Hepatocyte (in vitro differentiated cells): ENCODE results near the gene PDCD4.

Experiments used
- EZH2 ChIP-seq: fragments of 200-600 bp; sonication (generic); IDR thresholded peaks from 2 replicates; pipeline ENCODE4 v1.6.1; 2016; ENCODE audit warnings: antibody characterized with exemption, mild to moderate bottlenecking, borderline replicate concordance
- TF ChIP-seq, protein P1 (sequence below): fragments of 200-600 bp; sonication (generic); IDR thresholded peaks from 2 replicates; pipeline ENCODE4 v1.5.1; 2016; ENCODE audit warnings: antibody characterized with exemption, mild to moderate bottlenecking; ENCODE audit not compliant: poor library complexity

DNA sequence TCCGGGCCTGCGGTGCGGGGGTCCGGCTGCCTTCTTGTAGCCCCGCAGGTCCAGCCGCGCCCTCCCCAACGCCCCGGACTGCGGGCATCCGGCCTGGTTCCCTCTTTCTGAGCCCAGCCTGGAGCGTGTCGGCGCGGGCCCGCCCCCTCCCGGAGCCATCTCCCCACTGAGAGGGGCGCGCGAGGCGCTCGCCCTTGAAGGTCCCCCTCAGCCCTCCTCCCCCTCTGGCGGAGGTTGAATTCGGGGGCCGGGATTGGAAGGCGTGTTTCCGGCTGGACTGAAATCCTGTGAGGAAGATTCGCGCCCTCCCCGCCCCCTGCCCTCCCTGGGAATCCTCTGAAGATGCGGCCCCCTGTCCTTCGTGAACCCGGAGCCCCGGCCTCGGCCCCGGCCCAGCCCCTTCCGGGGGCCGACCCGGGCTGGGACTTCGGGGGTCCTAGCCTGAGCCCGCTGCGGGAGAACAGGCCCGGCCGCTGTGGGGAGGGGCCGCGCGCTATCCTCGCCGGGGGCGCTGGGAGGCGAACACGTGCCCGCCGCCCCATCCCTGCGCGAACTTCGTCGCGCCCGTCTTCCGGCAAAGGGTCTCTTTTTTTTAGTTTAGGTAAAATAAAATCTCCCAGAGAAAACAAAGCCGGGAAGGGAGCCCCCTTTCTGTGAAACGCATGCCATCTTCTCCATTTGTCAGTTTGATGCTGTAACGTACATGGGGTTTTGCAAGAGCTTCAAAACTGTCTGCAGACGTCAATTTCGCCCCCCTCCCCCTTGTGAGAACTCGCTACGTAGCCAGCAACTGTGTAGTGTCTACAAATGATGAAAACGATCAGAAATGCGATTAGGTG is 636 bp downstream of the PDCD4 start:
- no peak for TF ChIP-seq EZH2
- TF ChIP-seq, protein P1, sequence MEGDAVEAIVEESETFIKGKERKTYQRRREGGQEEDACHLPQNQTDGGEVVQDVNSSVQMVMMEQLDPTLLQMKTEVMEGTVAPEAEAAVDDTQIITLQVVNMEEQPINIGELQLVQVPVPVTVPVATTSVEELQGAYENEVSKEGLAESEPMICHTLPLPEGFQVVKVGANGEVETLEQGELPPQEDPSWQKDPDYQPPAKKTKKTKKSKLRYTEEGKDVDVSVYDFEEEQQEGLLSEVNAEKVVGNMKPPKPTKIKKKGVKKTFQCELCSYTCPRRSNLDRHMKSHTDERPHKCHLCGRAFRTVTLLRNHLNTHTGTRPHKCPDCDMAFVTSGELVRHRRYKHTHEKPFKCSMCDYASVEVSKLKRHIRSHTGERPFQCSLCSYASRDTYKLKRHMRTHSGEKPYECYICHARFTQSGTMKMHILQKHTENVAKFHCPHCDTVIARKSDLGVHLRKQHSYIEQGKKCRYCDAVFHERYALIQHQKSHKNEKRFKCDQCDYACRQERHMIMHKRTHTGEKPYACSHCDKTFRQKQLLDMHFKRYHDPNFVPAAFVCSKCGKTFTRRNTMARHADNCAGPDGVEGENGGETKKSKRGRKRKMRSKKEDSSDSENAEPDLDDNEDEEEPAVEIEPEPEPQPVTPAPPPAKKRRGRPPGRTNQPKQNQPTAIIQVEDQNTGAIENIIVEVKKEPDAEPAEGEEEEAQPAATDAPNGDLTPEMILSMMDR, result peak; percentile 54
